Astrocyte (in vitro differentiated cells and primary cell): ENCODE data around the gene NCAM1.

Experiments used
- CTCF ChIP-seq: IDR thresholded peaks from 2 replicates; pipeline ENCODE4 v1.5.1; 2011; ENCODE audit warnings: low read depth, mild to moderate bottlenecking, inconsistent platforms, low read length, moderate library complexity; ENCODE audit not compliant: insufficient read depth
- EZH2 ChIP-seq: IDR thresholded peaks from 2 replicates; pipeline ENCODE4 v1.6.1; 2012; ENCODE audit warnings: mild to moderate bottlenecking, low read length, inconsistent platforms; ENCODE audit not compliant: insufficient read depth

GRCh38 chr11:113201054-113201818 is 240.0 kb downstream of the NCAM1 start:
- TF ChIP-seq CTCF (no peak), EZH2 (no peak)
